ENCODE data around the gene DYNLT4. TPM values are rescaled to one million over a fixed set of nuclear protein-coding genes. Genes with fewer than 3 reads are reported as not detected.

The DYNLT4 gene
- total and polyA plus RNA-seq, 2 of the 8 experiments (the other 6 are each of a cell fraction or from before 2014, with no cell fraction given) = 0.29 TPM; not detected in 1

GRCh38 chr1:44822131-44822701 is 15.1 kb upstream of the DYNLT4 start:
- no peak overlapping the region for H2BK20ac ChIP-seq (ENCODE audit: low read length)
- 83% methylated on average over 5 of the region's 6 CpGs; no CpG with 5 or more reads in 1 of the 2 experiments for WGBS, 2 experiments (ENCODE audit: extremely low coverage in 1 of 2, insufficient coverage in 1 of 2, insufficient read length in 1 of 2, insufficient replicate concordance in 2 of 2, low coverage in 1 of 2, low lambda C conversion rate in 2 of 2, missing lambda C conversion rate in 1 of 2)
- TF ChIP-seq KDM1A (IDR thresholded peaks at IDR 0.05; ENCODE audit: borderline replicate concordance, low read length) (no peak), BCL11A (IDR thresholded peaks at IDR 0.05; ENCODE audit: low read depth in 2 of 2, low read length in 2 of 2) (no peak), FOSL1 (IDR thresholded peaks at IDR 0.05; ENCODE audit: insufficient read depth, low read depth, low read length) (no peak), JUND (IDR thresholded peaks at IDR 0.05; ENCODE audit: low read length) (no peak), YY1 (IDR thresholded peaks at IDR 0.05; ENCODE audit: low read depth, low read length) (no peak), TAF7 (optimal IDR thresholded peaks at IDR 0.05; ENCODE audit: borderline replicate concordance, low read depth, low read length) (no peak), KDM5A (IDR thresholded peaks at IDR 0.05; ENCODE audit: low read length) (no peak), SP4 (IDR thresholded peaks at IDR 0.05; ENCODE audit: low read length) (no peak), CHD2 (IDR thresholded peaks at IDR 0.05; ENCODE audit: low read length) (no peak), EGR1 (IDR thresholded peaks at IDR 0.05; ENCODE audit: borderline replicate concordance, low read depth, low read length) (no peak), HDAC2 (IDR thresholded peaks at IDR 0.05; ENCODE audit: borderline replicate concordance in 1 of 2, low read depth in 2 of 2, low read length in 2 of 2) (no peak), SIN3A (conservative IDR thresholded peaks at IDR 0.05 in 1 of 2, IDR thresholded peaks at IDR 0.05 in 1 of 2; ENCODE audit: low read depth in 1 of 2, low read length in 2 of 2) (no peak), RFX5 (IDR thresholded peaks at IDR 0.05; ENCODE audit: borderline replicate concordance, low read depth, low read length) (no peak)

More at GRCh38 chr1:44822131-44822701, 15.1 kb upstream of the DYNLT4 start:
- Histone ChIP-seq H2BK15ac (ENCODE audit: low read length) (no peak overlapping the region), H4K8ac (ENCODE audit: extremely low read depth, insufficient read depth, low read length) (no peak overlapping the region), H3K4ac (replicated peaks; ENCODE audit: insufficient read length, low read depth, low read length) (no peak overlapping the region), H2AK5ac (ENCODE audit: low read depth, low read length) (no peak overlapping the region), H2AFZ (ENCODE audit: low read length) (no peak overlapping the region), H4K20me1 (replicated peaks in 1 of 2; ENCODE audit: control insufficient read depth in 1 of 2, insufficient read depth in 2 of 2, low read length in 2 of 2) (no peaks in the 10 kb centered on the region), H3K9ac (replicated peaks in 1 of 4; ENCODE audit: extremely low read depth in 1 of 4, low read depth in 3 of 4, low read length in 3 of 4) (no peak overlapping the region), H3K36me3 (ENCODE audit: control insufficient read depth in 2 of 4, insufficient read depth in 4 of 4, low read length in 3 of 4) (no peaks in the 10 kb centered on the region), H3K79me1 (ENCODE audit: low read depth, low read length) (no peaks in the 10 kb centered on the region), H3K27ac (ENCODE audit: low read depth, low read length) (no peak overlapping the region), H2BK5ac (ENCODE audit: low read depth, low read length) (no peak overlapping the region), H3K23ac (ENCODE audit: insufficient read length) (no peak overlapping the region), H3K27me3 (replicated peaks in 1 of 4; ENCODE audit: control insufficient read depth in 3 of 4, extremely low read depth in 1 of 4, insufficient read depth in 3 of 4, low read length in 3 of 4) (no peaks in the 10 kb centered on the region; a peak in 2 of 7 replicates), H3K79me2 (ENCODE audit: control insufficient read depth in 1 of 2, insufficient read depth in 2 of 2, low read length in 2 of 2) (no peaks in the 10 kb centered on the region), H4K91ac (replicated peaks; ENCODE audit: insufficient read length, low read length) (no peak overlapping the region), H3K9me3 (ENCODE audit: insufficient read depth in 2 of 2, low read depth in 1 of 2, low read length in 1 of 2) (no peaks in the 10 kb centered on the region), H4K5ac (ENCODE audit: insufficient read length, low read depth, low read length) (no peak overlapping the region), H2BK120ac (replicated peaks; ENCODE audit: low read depth, low read length) (no peak overlapping the region), H3K18ac (ENCODE audit: extremely low read depth, low read length) (no peak overlapping the region), H3K56ac (replicated peaks; ENCODE audit: insufficient read length, low read depth, low read length) (no peak overlapping the region), H3K4me1 (replicated peaks in 1 of 4; ENCODE audit: control insufficient read depth in 3 of 4, insufficient read depth in 4 of 4, low read length in 3 of 4) (peaks cover 2 to 14% (median 5%) of the 10 kb centered on the region in 4 experiments), H3K4me3 (ENCODE audit: extremely low read depth in 1 of 4, insufficient read depth in 2 of 4, low read depth in 3 of 4, low read length in 4 of 4) (no peak overlapping the region), H3K4me2 (ENCODE audit: insufficient read depth in 1 of 2, low read depth in 2 of 2, low read length in 2 of 2) (no peak overlapping the region), H2BK12ac (ENCODE audit: low read depth, low read length) (no peak overlapping the region; the same call in 1 of the 2 replicates), H3K23me2 (ENCODE audit: low read depth, low read length) (peaks cover 7% of the 10 kb centered on the region), H3K14ac (ENCODE audit: insufficient read length) (no peak overlapping the region)
- ChIA-PET POLR2A (ENCODE audit: partially characterized antibody) (interaction anchor here (0.5 to 16.6 kb wide), 14 partner anchors 8 to 480 kb away, joined by 3 to 547 read pairs (median 70); partner anchors contain the start of genes BEST4, BTBD19, DYNLT4 and EIF2B3), CTCF (ENCODE audit: partially characterized antibody) (interaction anchor here (0.6 to 5.3 kb wide), 13 partner anchors 9 to 912 kb away, joined by 3 to 26 read pairs (median 9); partner anchors contain the start of genes DYNLT4 and PLK3)
- DNase-seq (ENCODE audit: low read depth in 1 of 2, low spot score in 2 of 2) = no peak
- FAIRE-seq = no peak
